ENCODE measurements around the gene CUBN. TPM values are rescaled to one million over a fixed set of nuclear protein-coding genes. Genes with fewer than 3 reads are reported as not detected.

The CUBN gene
- total and polyA plus RNA-seq, 9 of the 15 experiments (the other 6 are each of a cell fraction or from before 2014, with no cell fraction given): 0.04 to 0.33 (median 0.09) TPM

DNA sequence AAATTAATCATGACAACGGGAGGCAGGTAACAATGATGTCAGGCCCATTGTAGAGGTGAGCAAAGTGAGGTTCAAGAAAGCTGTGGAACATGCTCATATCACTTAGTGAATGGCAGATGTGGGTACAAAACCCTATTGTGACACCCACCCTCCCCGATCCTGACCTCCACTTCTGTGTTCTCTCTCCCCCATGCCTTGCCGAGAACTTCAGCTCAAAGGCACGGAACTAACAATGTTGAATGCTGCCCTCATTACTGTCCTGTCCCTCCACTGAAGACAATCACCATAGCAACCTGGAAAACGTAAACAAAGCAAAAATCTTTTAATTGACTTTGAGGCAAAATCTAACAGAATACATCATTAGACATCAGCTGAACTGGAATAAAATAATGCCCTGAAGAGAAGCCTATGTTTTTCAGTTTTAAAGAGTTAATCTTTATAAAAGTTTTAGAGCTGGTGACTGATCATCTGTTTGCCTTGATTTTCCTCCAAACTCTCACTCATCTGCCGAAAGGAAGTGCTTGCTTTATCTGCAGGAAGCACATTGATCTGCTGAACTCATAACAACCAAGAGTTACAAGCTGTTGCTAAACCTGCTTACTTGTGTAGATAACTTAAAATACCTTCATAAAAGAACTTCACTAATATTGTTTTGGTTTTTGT is 133.6 kb downstream of the CUBN start (continued):
- TF ChIP-seq RBBP5 (IDR thresholded peaks at IDR 0.05; ENCODE audit: borderline replicate concordance, insufficient read depth, low read length, poor library complexity, severe bottlenecking) (no peak), PML (IDR thresholded peaks at IDR 0.05; ENCODE audit: low read length) (peak; percentile 97), ZNF551 (CRISPR knock-in tag; IDR thresholded peaks at IDR 0.05) (no peak), ZNF445 (CRISPR knock-in tag; IDR thresholded peaks at IDR 0.05; ENCODE audit: low read depth) (no peak), ZZZ3 (IDR thresholded peaks at IDR 0.05) (no peak), PURB (CRISPR knock-in tag; IDR thresholded peaks at IDR 0.05; ENCODE audit: low read depth) (no peak), MCM5 (IDR thresholded peaks at IDR 0.05; ENCODE audit: low read depth) (no peak), TOE1 (IDR thresholded peaks at IDR 0.05; ENCODE audit: borderline replicate concordance) (0 out of 2 replicates have a peak, but pooled peaks have one; percentile 59), TOE1 (CRISPR knock-in tag; IDR thresholded peaks at IDR 0.05; ENCODE audit: borderline replicate concordance, low read depth) (no peak), SRSF1 (IDR thresholded peaks at IDR 0.05; ENCODE audit: low read depth, low read length) (no peak), AFF4 (CRISPR knock-in tag; IDR thresholded peaks at IDR 0.05) (no peak; the same call in 1 of the 2 replicates), SIRT6 (IDR thresholded peaks at IDR 0.05; ENCODE audit: low read depth, low read length) (no peak), TRIM25 (IDR thresholded peaks at IDR 0.05; ENCODE audit: borderline replicate concordance) (no peak), PCBP2 (IDR thresholded peaks at IDR 0.05; ENCODE audit: low read depth, low read length, poor library complexity, severe bottlenecking) (no peak), ZFPM2 (CRISPR knock-in tag; IDR thresholded peaks at IDR 0.05) (no peak), ZNF639 (CRISPR knock-in tag; conservative IDR thresholded peaks at IDR 0.05 in 1 of 2, IDR thresholded peaks at IDR 0.05 in 1 of 2) (peak in 1 of 2 experiments; percentile 73; a peak in 1 of 4 replicates), EP300 (IDR thresholded peaks at IDR 0.05; ENCODE audit: low read length) (peak; percentile 99), SRSF9 (IDR thresholded peaks at IDR 0.05; ENCODE audit: borderline replicate concordance, low read depth, low read length) (no peak)
- TF ChIP-seq, protein P1, sequence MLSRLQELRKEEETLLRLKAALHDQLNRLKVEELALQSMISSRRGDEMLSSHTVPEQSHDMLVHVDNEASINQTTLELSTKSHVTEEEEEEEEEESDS (CRISPR knock-in tag; IDR thresholded peaks at IDR 0.05): no peak

Measured in K562 (cell line).